ENCODE measurements around the gene PISD.

The PISD gene

GRCh38 chr22:31637891-31638618 is 24.0 kb downstream of the PISD start:
- no peak for TF ChIP-seq CTCF (IDR thresholded peaks at IDR 0.05; ENCODE audit: insufficient read depth, low read depth, low read length, missing control alignments)
- DNase-seq (ENCODE audit: low read depth): peak; percentile 87
- H3K4me3 ChIP-seq (ENCODE audit: low read depth, low read length): peak overlapping the region; percentile 74

GRCh38 chr22:31637447-31637890 is 24.5 kb downstream of the PISD start:
- DNase-seq (ENCODE audit: low read depth): peak; percentile 91
- peak; percentile 36 for TF ChIP-seq CTCF (IDR thresholded peaks at IDR 0.05; ENCODE audit: insufficient read depth, low read depth, low read length, missing control alignments)
- peak overlapping the region; percentile 74 for H3K4me3 ChIP-seq (ENCODE audit: low read depth, low read length)

- peak; percentile 1 for DNase-seq (ENCODE audit: low read depth)
- TF ChIP-seq CTCF (IDR thresholded peaks at IDR 0.05; ENCODE audit: insufficient read depth, low read depth, low read length, missing control alignments): no peak
- H3K4me3 ChIP-seq (ENCODE audit: low read depth, low read length): no peak overlapping the region
These were observed 26.2 kb downstream of the PISD start for GRCh38 chr22:31635638-31636306.

- no peak for TF ChIP-seq CTCF (IDR thresholded peaks at IDR 0.05; ENCODE audit: insufficient read depth, low read depth, low read length, missing control alignments)
- H3K4me3 ChIP-seq (ENCODE audit: low read depth, low read length): peak overlapping the region; percentile 67
These were observed 30.6 kb downstream of the PISD start for GRCh38 chr22:31631436-31631835.

GRCh38 chr22:31630331-31631329 is 31.4 kb downstream of the PISD start:
- TF ChIP-seq CTCF (IDR thresholded peaks at IDR 0.05; ENCODE audit: insufficient read depth, low read depth, low read length, missing control alignments): no peak
- H3K4me3 ChIP-seq (ENCODE audit: low read depth, low read length): peak overlapping the region; percentile 67
- peak; percentile 90 for DNase-seq (ENCODE audit: low read depth)

More at GRCh38 chr22:31631436-31631835, 30.6 kb downstream of the PISD start:
- DNase-seq (ENCODE audit: low read depth): no peak

GRCh38 chr22:31629741-31630184 is 32.3 kb downstream of the PISD start:
- no peak for DNase-seq (ENCODE audit: low read depth)
- peak overlapping the region; percentile 67 for H3K4me3 ChIP-seq (ENCODE audit: low read depth, low read length)
- no peak for TF ChIP-seq CTCF (IDR thresholded peaks at IDR 0.05; ENCODE audit: insufficient read depth, low read depth, low read length, missing control alignments)
